Neural cell (in vitro differentiated cells): ENCODE results near the gene TRPT1. TPM values are rescaled to one million over a fixed set of nuclear protein-coding genes. Genes with fewer than 3 reads are reported as not detected.

Experiments used
- H2AFZ ChIP-seq: fragments of 200-600, 300-800 bp; sonication (generic), shearing (Covaris generic); 2 replicates; pipeline ENCODE4 v1.6.0; 2014; ENCODE audit warnings: low read depth, mild to moderate bottlenecking, antibody characterized with exemption, low read length, moderate library complexity
- H3F3A ChIP-seq: fragments of 200-600 bp; shearing (Covaris generic); 2 replicates; pipeline ENCODE4 v1.6.1; 2016; ENCODE audit warnings: mild to moderate bottlenecking, moderate library complexity, mixed read lengths, antibody characterized with exemption, low read length; ENCODE audit not compliant: insufficient read depth, poor library complexity, severe bottlenecking
- H3K27ac ChIP-seq: fragments of 200-600, 300-800 bp; sonication (generic), shearing (Covaris generic); 2 replicates; pipeline ENCODE4 v1.5.1; 2014; ENCODE audit warnings: mild to moderate bottlenecking, low read length, moderate library complexity
- H3K27me3 ChIP-seq: fragments of 300-800, 200-600 bp; sonication (generic), shearing (Covaris generic); 2 replicates; pipeline ENCODE4 v1.6.0; 2014; ENCODE audit warnings: mild to moderate bottlenecking, low read depth, low read length, moderate library complexity; ENCODE audit not compliant: insufficient read depth
- H3K36me3 ChIP-seq: fragments of 300-800, 200-600 bp; sonication (generic), shearing (Covaris generic); 2 replicates; pipeline ENCODE4 v1.5.1; 2014; ENCODE audit warnings: mild to moderate bottlenecking, antibody characterized with exemption, low read length, moderate library complexity; ENCODE audit not compliant: insufficient read depth
- H3K4me2 ChIP-seq: fragments of 300-800, 200-600 bp; sonication (generic), shearing (Covaris generic); 2 replicates; pipeline ENCODE4 v1.6.0; 2014; ENCODE audit warnings: mild to moderate bottlenecking, low read length
- H3K4me3 ChIP-seq: fragments of 300-800, 200-600 bp; sonication (generic), shearing (Covaris generic); 2 replicates; pipeline ENCODE4 v1.5.1; 2014; ENCODE audit warnings: mild to moderate bottlenecking, low read length, moderate library complexity
- H3K79me2 ChIP-seq: fragments of 200-600 bp; shearing (Covaris generic); replicated peaks from 2 replicates; pipeline ENCODE4 v1.6.0; 2014; ENCODE audit warnings: mild to moderate bottlenecking, low read length, moderate library complexity; ENCODE audit not compliant: insufficient read depth
- H3K9ac ChIP-seq: fragments of 300-800, 200-600 bp; sonication (generic), shearing (Covaris generic); 2 replicates; pipeline ENCODE4 v1.6.1; 2016; ENCODE audit warnings: mild to moderate bottlenecking, low read length, mixed read lengths
- H3K9me2 ChIP-seq: fragments of 200-600 bp; shearing (Covaris generic); 2 replicates; pipeline ENCODE4 v1.6.1; 2016; ENCODE audit warnings: mild to moderate bottlenecking, low read length, mixed read lengths; ENCODE audit not compliant: insufficient read depth
- H3K9me3 ChIP-seq: fragments of 200-600, 300-800 bp; sonication (generic), shearing (Covaris generic); 2 replicates; pipeline ENCODE4 v1.6.1; 2016; ENCODE audit warnings: mild to moderate bottlenecking, mixed run types, low read length, moderate library complexity, mixed read lengths
- H4K20me1 ChIP-seq: fragments of 200-600 bp; shearing (Covaris generic); 2 replicates; pipeline ENCODE4 v1.6.1; 2016; ENCODE audit warnings: mild to moderate bottlenecking, mixed run types; ENCODE audit not compliant: insufficient read depth
- CTCF ChIP-seq: fragments of 450-650 bp; IDR thresholded peaks from 2 replicates; pipeline ENCODE4 v1.5.1; 2014; ENCODE audit warnings: antibody characterized with exemption, mild to moderate bottlenecking, moderate library complexity; ENCODE audit not compliant: poor library complexity, severe bottlenecking
- EP300 ChIP-seq: fragments of 450-650 bp; conservative IDR thresholded peaks from 2 replicates; pipeline ENCODE4 v1.6.1; 2014; ENCODE audit warnings: antibody characterized with exemption, mild to moderate bottlenecking, moderate library complexity; ENCODE audit not compliant: poor library complexity, severe bottlenecking
- EZH2 ChIP-seq: fragments of 200-600, 300-800 bp; shearing (Covaris generic), sonication (generic); IDR thresholded peaks from 2 replicates; pipeline ENCODE4 v1.6.1; 2014; ENCODE audit warnings: antibody characterized with exemption, low read length, borderline replicate concordance, mild to moderate bottlenecking; ENCODE audit not compliant: insufficient read depth, poor library complexity, severe bottlenecking
- MXI1 ChIP-seq: fragments of 450-650 bp; conservative IDR thresholded peaks from 2 replicates; pipeline ENCODE4 v1.6.1; 2014; ENCODE audit warnings: antibody characterized with exemption, mild to moderate bottlenecking; ENCODE audit not compliant: poor library complexity, severe bottlenecking
- POLR2AphosphoS5 ChIP-seq: IDR thresholded peaks from 2 replicates; pipeline ENCODE4 v1.6.1; 2012
- RAD21 ChIP-seq: fragments of 450-650 bp; conservative IDR thresholded peaks from 2 replicates; pipeline ENCODE4 v1.6.1; 2014; ENCODE audit warnings: antibody characterized with exemption, mild to moderate bottlenecking, moderate library complexity
- REST ChIP-seq: IDR thresholded peaks from 2 replicates; pipeline ENCODE4 v1.6.1; 2012; ENCODE audit warnings: borderline replicate concordance
- SMC3 ChIP-seq: fragments of 450-650 bp; conservative IDR thresholded peaks from 2 replicates; pipeline ENCODE4 v1.6.1; 2014; ENCODE audit warnings: antibody characterized with exemption, mild to moderate bottlenecking, moderate library complexity; ENCODE audit not compliant: poor library complexity
- TAF1 ChIP-seq: IDR thresholded peaks from 2 replicates; pipeline ENCODE4 v1.6.1; 2012; ENCODE audit warnings: low read depth
- polyA plus RNA-seq: library from polyadenylated mRNA; depleted of rRNA; stranded (reverse); fragments of >200 nt; gene quantifications from 2 replicates; pipeline ENCODE4 v1.2.3, GENCODE V29; 2014

The TRPT1 gene
- polyA plus RNA-seq, 1 donor from 2014 or later, result 67.2 TPM

- no peaks in the 10 kb centered on the region for H3K27me3 ChIP-seq
- H3K9me3 ChIP-seq, result no peaks in the 10 kb centered on the region
- no peaks in the 10 kb centered on the region for H4K20me1 ChIP-seq
- H3K9ac ChIP-seq, result no peak overlapping the region
- TF ChIP-seq CTCF (no peak), SMC3 (no peak), MXI1 (no peak), REST (no peak), EP300 (no peak), EZH2 (no peak), TAF1 (no peak), RAD21 (no peak), POLR2AphosphoS5 (no peak)
- no peaks in the 10 kb centered on the region for H3K9me2 ChIP-seq
- no peaks in the 10 kb centered on the region for H3K79me2 ChIP-seq
- no peak overlapping the region for H3K4me3 ChIP-seq
- H2AFZ ChIP-seq, result no peak overlapping the region
- H3K36me3 ChIP-seq, result no peaks in the 10 kb centered on the region
- H3F3A ChIP-seq, result no peaks in the 10 kb centered on the region
- no peak overlapping the region for H3K27ac ChIP-seq
- H3K4me2 ChIP-seq, result no peak overlapping the region
Observed at GRCh38 chr11:64210301-64211020, 15.5 kb downstream of the TRPT1 start.

- Histone ChIP-seq H3K9ac (no peak overlapping the region), H3K36me3 (peaks cover 2% of the 10 kb centered on the region), H3K9me2 (no peaks in the 10 kb centered on the region), H3F3A (no peaks in the 10 kb centered on the region), H3K79me2 (no peaks in the 10 kb centered on the region), H3K4me2 (no peak overlapping the region), H3K4me3 (no peak overlapping the region), H2AFZ (no peak overlapping the region), H3K27me3 (no peaks in the 10 kb centered on the region), H3K9me3 (no peaks in the 10 kb centered on the region), H4K20me1 (no peaks in the 10 kb centered on the region), H3K27ac (no peak overlapping the region)
- TF ChIP-seq EZH2 (no peak), MXI1 (no peak), EP300 (no peak), REST (no peak), CTCF (no peak)
Observed at GRCh38 chr11:64209563-64209843, 16.5 kb downstream of the TRPT1 start.
